SU-DHL-6 (cell line): Measurements from ENCODE around the gene ITGB1BP1.

Source experiments
- H2AFZ ChIP-seq: fragments of 200-600 bp; sonication (generic); 2 replicates; pipeline ENCODE4 v1.6.1; 2014; ENCODE audit warnings: low read depth, mild to moderate bottlenecking, moderate library complexity, mixed read lengths, antibody characterized with exemption, low read length; ENCODE audit not compliant: severe bottlenecking
- H3F3A ChIP-seq: fragments of 200-600 bp; shearing (Covaris generic); 2 replicates; pipeline ENCODE4 v1.6.0; 2016; ENCODE audit warnings: antibody characterized with exemption, mild to moderate bottlenecking; ENCODE audit not compliant: insufficient read depth
- H3K27ac ChIP-seq: fragments of 200-600 bp; sonication (generic); 2 replicates; pipeline ENCODE4 v1.5.1; 2016; ENCODE audit warnings: low read depth, mild to moderate bottlenecking, low read length, moderate library complexity, mixed read lengths
- H3K27me3 ChIP-seq: fragments of 200-600 bp; sonication (generic), shearing (Covaris generic); 2 replicates; pipeline ENCODE4 v1.6.0; 2014; ENCODE audit warnings: mild to moderate bottlenecking, low read length
- H3K36me3 ChIP-seq: fragments of 200-600 bp; sonication (generic); 2 replicates; pipeline ENCODE4 v1.6.1; 2014; ENCODE audit warnings: mild to moderate bottlenecking, low read length, mixed read lengths
- H3K4me2 ChIP-seq: fragments of 300-600, 200-600 bp; shearing (Covaris generic), sonication (generic); 2 replicates; pipeline ENCODE4 v1.6.0; 2014; ENCODE audit warnings: low read length, low read depth, mild to moderate bottlenecking; ENCODE audit not compliant: poor library complexity, severe bottlenecking
- H3K4me3 ChIP-seq: fragments of 200-600 bp; sonication (generic); 2 replicates; pipeline ENCODE4 v1.5.1; 2014; ENCODE audit warnings: antibody characterized with exemption, low read length, mild to moderate bottlenecking, mixed read lengths; ENCODE audit not compliant: insufficient read depth, poor library complexity, severe bottlenecking
- H3K79me2 ChIP-seq: fragments of 200-600 bp; sonication (generic); 2 replicates; pipeline ENCODE4 v1.6.1; 2014; ENCODE audit warnings: mild to moderate bottlenecking, low read length, moderate library complexity; ENCODE audit not compliant: insufficient read depth
- H3K9ac ChIP-seq: fragments of 200-600 bp; sonication (generic); 2 replicates; pipeline ENCODE4 v1.7.0; 2014; ENCODE audit warnings: mild to moderate bottlenecking, low read length
- H3K9me2 ChIP-seq: fragments of 200-600 bp; sonication (generic); replicated peaks from 2 replicates; pipeline ENCODE4 v1.6.1; 2014; ENCODE audit warnings: low read length; ENCODE audit not compliant: insufficient read depth
- H3K9me3 ChIP-seq: fragments of 200-600 bp; sonication (generic); 2 replicates; pipeline ENCODE4 v1.6.1; 2014; ENCODE audit warnings: low read length, mixed read lengths; ENCODE audit not compliant: insufficient read depth
- H4K20me1 ChIP-seq: fragments of 200-600 bp; sonication (generic); 2 replicates; pipeline ENCODE4 v1.6.1; 2014; ENCODE audit warnings: low read depth, mild to moderate bottlenecking, antibody characterized with exemption, low read length, moderate library complexity, mixed read lengths
- CTCF ChIP-seq: fragments of 200-600 bp; sonication (generic); IDR thresholded peaks from one replicate; pipeline ENCODE4 v1.5.1; 2017; ENCODE audit warnings: antibody characterized with exemption, mild to moderate bottlenecking, low read length, moderate library complexity; ENCODE audit not compliant: insufficient read depth, poor library complexity, severe bottlenecking
- EZH2phosphoT487 ChIP-seq: fragments of 200-600 bp; sonication (generic), shearing (Covaris generic); conservative IDR thresholded peaks from 2 replicates; pipeline ENCODE4 v1.6.1; 2018; ENCODE audit warnings: mild to moderate bottlenecking, antibody characterized with exemption, low read length, moderate library complexity, mixed read lengths

The ITGB1BP1 gene

GRCh38 chr2:9407363-9407811, 15.9 kb downstream of the ITGB1BP1 start:
- Histone ChIP-seq H3K9me2 (no peaks in the 10 kb centered on the region), H3K27me3 (no peaks in the 10 kb centered on the region), H2AFZ (no peak overlapping the region), H3K36me3 (peaks cover 5% of the 10 kb centered on the region; the same call in 1 of the 2 replicates), H4K20me1 (no peaks in the 10 kb centered on the region), H3K27ac (no peak overlapping the region), H3K4me2 (no peak overlapping the region), H3K9ac (no peak overlapping the region), H3K4me3 (no peak overlapping the region), H3K79me2 (no peaks in the 10 kb centered on the region), H3K9me3 (no peaks in the 10 kb centered on the region), H3F3A (no peaks in the 10 kb centered on the region)
- TF ChIP-seq CTCF (no peak), EZH2phosphoT487 (no peak)

GRCh38 chr2:9406529-9407362, 16.6 kb downstream of the ITGB1BP1 start:
- H3K79me2 ChIP-seq = no peaks in the 10 kb centered on the region
- no peak overlapping the region for H2AFZ ChIP-seq
- H3K9me2 ChIP-seq = no peaks in the 10 kb centered on the region
- peaks cover 5% of the 10 kb centered on the region; the same call in 1 of the 2 replicates for H3K36me3 ChIP-seq
- no peak for TF ChIP-seq EZH2phosphoT487
- no peak for TF ChIP-seq CTCF
- H3K9me3 ChIP-seq = no peaks in the 10 kb centered on the region
- no peaks in the 10 kb centered on the region for H3K27me3 ChIP-seq
- no peaks in the 10 kb centered on the region for H3F3A ChIP-seq
- no peaks in the 10 kb centered on the region for H4K20me1 ChIP-seq
- H3K27ac ChIP-seq = no peak overlapping the region
- no peak overlapping the region for H3K4me3 ChIP-seq
- no peak overlapping the region for H3K9ac ChIP-seq
- no peak overlapping the region for H3K4me2 ChIP-seq

- H3K36me3 ChIP-seq = no peaks in the 10 kb centered on the region; the same call in 1 of the 2 replicates
- H2AFZ ChIP-seq = no peak overlapping the region
- H3K9me2 ChIP-seq = no peaks in the 10 kb centered on the region
- no peaks in the 10 kb centered on the region for H3K27me3 ChIP-seq
- no peak overlapping the region for H3K9ac ChIP-seq
- no peak for TF ChIP-seq EZH2phosphoT487
- no peak overlapping the region for H3K27ac ChIP-seq
- H4K20me1 ChIP-seq = no peaks in the 10 kb centered on the region
- no peaks in the 10 kb centered on the region for H3F3A ChIP-seq
- H3K79me2 ChIP-seq = no peaks in the 10 kb centered on the region
- H3K4me3 ChIP-seq = no peak overlapping the region
- H3K4me2 ChIP-seq = no peak overlapping the region
- no peaks in the 10 kb centered on the region for H3K9me3 ChIP-seq
Measured at GRCh38 chr2:9405636-9406035, 17.7 kb downstream of the ITGB1BP1 start.

GRCh38 chr2:9404451-9404850, 18.9 kb downstream of the ITGB1BP1 start:
- Histone ChIP-seq H3K9me3 (no peaks in the 10 kb centered on the region), H3K4me2 (no peak overlapping the region), H3K79me2 (no peaks in the 10 kb centered on the region), H3K9ac (no peak overlapping the region), H4K20me1 (no peaks in the 10 kb centered on the region), H2AFZ (no peak overlapping the region), H3K4me3 (no peak overlapping the region), H3K27ac (no peak overlapping the region), H3K27me3 (no peaks in the 10 kb centered on the region), H3F3A (no peaks in the 10 kb centered on the region), H3K36me3 (no peaks in the 10 kb centered on the region), H3K9me2 (no peaks in the 10 kb centered on the region)
- TF ChIP-seq CTCF (no peak), EZH2phosphoT487 (no peak)
